Testis (tissue), 3 donors: ENCODE results near the gene NECAB2. TPM values are rescaled to one million over a fixed set of nuclear protein-coding genes. Genes with fewer than 3 reads are reported as not detected.

Source experiments
- DNase-seq: peaks from one replicate; pipeline ENCODE4 v3.0.0-alpha.2; 2019
- H3K27ac ChIP-seq, 2 donors: fragments of 200-600 bp; sonication (generic); one replicate each; pipeline ENCODE4 v1.5.1; 2019
- H3K27me3 ChIP-seq: fragments of 200-600 bp; sonication (generic); one replicate; pipeline ENCODE4 v1.5.1; 2019
- H3K36me3 ChIP-seq: fragments of 200-600 bp; sonication (generic); one replicate; pipeline ENCODE4 v1.5.1; 2017; ENCODE audit warnings: low read depth; ENCODE audit errors: missing control alignments
- H3K4me1 ChIP-seq: fragments of 200-600 bp; sonication (generic); one replicate; pipeline ENCODE4 v1.5.1; 2019
- H3K4me3 ChIP-seq, 2 donors: fragments of 200-600 bp; sonication (generic); one replicate each; pipeline ENCODE4 v1.5.1; 2017 to 2019
- H3K9me3 ChIP-seq: fragments of 200-600 bp; sonication (generic); one replicate; pipeline ENCODE4 v1.5.1; 2017
- POLR2A ChIP-seq: fragments of 450-650 bp; IDR thresholded peaks from one replicate; pipeline ENCODE4 v1.6.1; 2017; ENCODE audit warnings: antibody characterized with exemption, mild to moderate bottlenecking, moderate library complexity
- WGBS, 2 donors: methylation state at CpG; one replicate each; pipeline ENCODE4 v1.1.5; 2018; 5-methylcytosine and 5-hydroxymethylcytosine counted together
- intact Hi-C: fragments of 100-400 bp; cut with DNase I; formaldehyde crosslinking; loops from one replicate; pipeline ENCODE4 v1.15.1; 2023; ENCODE audit warnings: low total_unique reads
- polyA plus RNA-seq: library from polyadenylated mRNA; stranded (reverse); fragments of 350-450 nt; fragmentation: Illumina TruSeq; extraction: RNeasy Lipid Tissue Mini Kit (QIAGEN cat#74804); gene quantifications from one replicate; pipeline ENCODE4 v1.2.3, GENCODE V29; 2014; ENCODE audit warnings: low read depth, low replicate concordance; ENCODE audit not compliant: insufficient read depth
- total RNA-seq, 2 donors: library from RNA; depleted of rRNA; stranded (reverse); fragments of >200 nt; gene quantifications; one replicate each; pipeline ENCODE4 v1.2.3, GENCODE V29; 2016
- TF ChIP-seq, protein P1 (sequence below), 3 experiments: fragments of 450-650 bp in 2 of 3; fragments of 200-600 bp in 1 of 3; sonication (generic) in 1 of 3; IDR thresholded peaks; one replicate each; pipeline ENCODE4 v1.5.1; 2016 to 2019; ENCODE audit warnings: antibody characterized with exemption in 3 of 3, mild to moderate bottlenecking in 2 of 3, moderate library complexity in 1 of 3

The NECAB2 gene
- total and polyA plus RNA-seq, 3 donors from 2014 or later: 9.5 to 13.9 (median 12.9) TPM

- Histone ChIP-seq H3K27ac (no peak overlapping the region), H3K4me3 (no peak overlapping the region), H3K27me3 (no peaks in the 10 kb centered on the region), H3K36me3 (no peaks in the 10 kb centered on the region), H3K4me1 (no peaks in the 10 kb centered on the region), H3K9me3 (no peaks in the 10 kb centered on the region)
- no peak for TF ChIP-seq POLR2A
- TF ChIP-seq, protein P1, sequence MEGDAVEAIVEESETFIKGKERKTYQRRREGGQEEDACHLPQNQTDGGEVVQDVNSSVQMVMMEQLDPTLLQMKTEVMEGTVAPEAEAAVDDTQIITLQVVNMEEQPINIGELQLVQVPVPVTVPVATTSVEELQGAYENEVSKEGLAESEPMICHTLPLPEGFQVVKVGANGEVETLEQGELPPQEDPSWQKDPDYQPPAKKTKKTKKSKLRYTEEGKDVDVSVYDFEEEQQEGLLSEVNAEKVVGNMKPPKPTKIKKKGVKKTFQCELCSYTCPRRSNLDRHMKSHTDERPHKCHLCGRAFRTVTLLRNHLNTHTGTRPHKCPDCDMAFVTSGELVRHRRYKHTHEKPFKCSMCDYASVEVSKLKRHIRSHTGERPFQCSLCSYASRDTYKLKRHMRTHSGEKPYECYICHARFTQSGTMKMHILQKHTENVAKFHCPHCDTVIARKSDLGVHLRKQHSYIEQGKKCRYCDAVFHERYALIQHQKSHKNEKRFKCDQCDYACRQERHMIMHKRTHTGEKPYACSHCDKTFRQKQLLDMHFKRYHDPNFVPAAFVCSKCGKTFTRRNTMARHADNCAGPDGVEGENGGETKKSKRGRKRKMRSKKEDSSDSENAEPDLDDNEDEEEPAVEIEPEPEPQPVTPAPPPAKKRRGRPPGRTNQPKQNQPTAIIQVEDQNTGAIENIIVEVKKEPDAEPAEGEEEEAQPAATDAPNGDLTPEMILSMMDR (IDR thresholded peaks at IDR 0.05): no peak
- WGBS, 2 donors: 55 to 66% methylated on average over 13 to 17 of the region's 18 CpGs
- intact Hi-C loops: no loop called here
- DNase-seq: no peak
Observed at GRCh38 chr16:84043486-84044117, 75.6 kb downstream of the NECAB2 start.

DNA sequence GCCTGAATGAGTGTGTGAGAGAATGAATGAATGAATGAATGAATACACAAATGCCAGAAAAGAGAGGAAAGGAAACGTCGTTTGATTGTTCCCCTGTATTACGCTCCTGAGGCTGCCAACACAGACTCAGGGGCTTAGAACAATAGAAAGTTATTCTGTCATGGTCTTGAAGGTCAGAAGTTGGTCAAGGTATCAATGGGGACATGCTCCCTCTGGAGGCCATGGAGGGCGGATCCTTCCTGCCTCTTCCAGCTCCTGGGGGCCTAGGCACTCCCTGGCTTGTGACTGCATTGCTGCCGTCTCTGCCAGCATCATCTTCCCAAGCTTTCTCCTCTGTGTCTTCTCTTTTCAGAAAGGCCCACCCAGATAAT lies 76.1 kb downstream of the NECAB2 start:
- intact Hi-C loops: no loop called here
- no peak for DNase-seq
- 46 to 53% methylated on average over 5 of the region's 5 CpGs for WGBS, 2 donors
- Histone ChIP-seq H3K4me3 (no peak overlapping the region), H3K9me3 (no peaks in the 10 kb centered on the region), H3K36me3 (no peaks in the 10 kb centered on the region), H3K4me1 (no peaks in the 10 kb centered on the region), H3K27ac (no peak overlapping the region), H3K27me3 (no peaks in the 10 kb centered on the region)
- no peak for TF ChIP-seq POLR2A
- TF ChIP-seq, protein P1 (IDR thresholded peaks at IDR 0.05): no peak

DNA sequence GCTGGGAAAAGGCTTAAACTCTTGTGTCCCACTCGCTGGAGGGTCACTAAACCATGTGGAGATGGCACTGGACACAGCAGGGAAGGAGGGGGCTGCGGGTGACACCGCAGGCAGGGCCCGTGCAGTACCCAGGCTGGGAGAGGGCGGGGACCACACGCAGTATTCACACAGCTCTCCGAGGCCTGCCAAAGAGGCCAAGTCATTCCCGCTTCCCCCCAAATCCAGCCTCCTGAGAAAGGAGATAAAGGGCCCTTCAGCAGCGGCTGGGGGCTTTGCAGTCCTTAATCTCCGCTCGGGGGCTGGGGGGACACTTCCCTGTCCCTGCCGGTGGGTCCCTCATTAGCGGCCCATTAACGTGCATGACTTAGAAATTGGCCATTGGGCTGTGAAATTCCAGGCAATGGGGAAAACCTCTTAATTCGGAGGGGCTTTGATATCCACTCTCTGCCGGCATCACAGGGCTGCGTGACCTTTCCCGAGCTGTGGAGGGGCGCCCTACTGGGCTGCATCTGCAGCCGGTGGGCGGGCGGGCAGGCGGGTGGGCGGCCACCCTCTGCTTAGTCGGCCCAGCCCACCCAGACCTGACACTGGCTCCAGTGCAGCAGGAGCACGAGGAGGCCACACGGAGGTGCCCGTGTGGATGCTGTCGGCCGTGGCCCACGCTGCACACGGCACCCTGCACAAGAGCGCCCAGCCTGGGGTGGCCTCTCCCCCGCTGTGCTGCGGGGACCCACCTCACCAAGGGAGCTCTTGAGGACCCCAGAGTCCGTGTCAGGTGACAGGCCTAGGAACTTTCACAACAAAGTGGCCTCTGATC lies 77.2 kb downstream of the NECAB2 start:
- Histone ChIP-seq H3K4me1 (no peaks in the 10 kb centered on the region), H3K9me3 (no peaks in the 10 kb centered on the region), H3K27ac (no peak overlapping the region), H3K27me3 (no peaks in the 10 kb centered on the region), H3K4me3 (no peak overlapping the region), H3K36me3 (no peaks in the 10 kb centered on the region)
- intact Hi-C loops: no loop called here
- TF ChIP-seq, protein P1 (IDR thresholded peaks at IDR 0.05): no peak
- no peak for TF ChIP-seq POLR2A
- DNase-seq: no peak
- WGBS, 2 donors: 68 to 74% methylated on average over 17 to 36 of the region's 36 CpGs

- Histone ChIP-seq H3K36me3 (no peaks in the 10 kb centered on the region), H3K27ac (no peak overlapping the region), H3K4me1 (no peaks in the 10 kb centered on the region), H3K9me3 (no peaks in the 10 kb centered on the region), H3K4me3 (no peak overlapping the region), H3K27me3 (no peaks in the 10 kb centered on the region)
- intact Hi-C loops: no loop called here
- WGBS, 2 donors: 92 to 94% methylated on average over 19 of the region's 19 CpGs
- TF ChIP-seq POLR2A: no peak
- TF ChIP-seq, protein P1 (IDR thresholded peaks at IDR 0.05): no peak
- no peak for DNase-seq
Observed at GRCh38 chr16:84045818-84046470, 77.9 kb downstream of the NECAB2 start.
